GM21529 (cell line): Measurements from ENCODE around the gene RANBP3.

Experiments used
- ATAC-seq: cut with Tn5 transposase; IDR thresholded peaks from one replicate; pipeline ENCODE4 v1.9.1; 2021; ENCODE audit not compliant: unreplicated experiment

RANBP3 gene

GRCh38 chr19:5929625-5930024 lies 48.3 kb downstream of the RANBP3 start:
- no peak for ATAC-seq

GRCh38 chr19:5929179-5929578 lies 48.8 kb downstream of the RANBP3 start:
- ATAC-seq: no peak

GRCh38 chr19:5927441-5927821 lies 50.5 kb downstream of the RANBP3 start:
- ATAC-seq: no peak

GRCh38 chr19:5926641-5927440 lies 51.1 kb downstream of the RANBP3 start:
- ATAC-seq: no peak

- no peak for ATAC-seq
These were observed 52.0 kb downstream of the RANBP3 start for GRCh38 chr19:5925830-5926427.

GRCh38 chr19:5923356-5923755 lies 54.6 kb downstream of the RANBP3 start:
- no peak for ATAC-seq

GRCh38 chr19:5922161-5922545 lies 55.8 kb downstream of the RANBP3 start:
- no peak for ATAC-seq

- ATAC-seq: no peak
These were observed 56.3 kb downstream of the RANBP3 start for GRCh38 chr19:5921516-5922160.

GRCh38 chr19:5918463-5919079 lies 59.4 kb downstream of the RANBP3 start:
- ATAC-seq: no peak

- ATAC-seq: no peak
These were observed 60.4 kb downstream of the RANBP3 start for GRCh38 chr19:5917431-5918107.

- ATAC-seq: no peak
These were observed 61.7 kb downstream of the RANBP3 start for GRCh38 chr19:5916181-5916708.

- ATAC-seq: no peak
These were observed 62.2 kb downstream of the RANBP3 start for GRCh38 chr19:5915782-5916165.

- no peak for ATAC-seq
These were observed 62.8 kb downstream of the RANBP3 start for GRCh38 chr19:5914946-5915781.

GRCh38 chr19:5914358-5914774 lies 63.6 kb downstream of the RANBP3 start:
- ATAC-seq: no peak

GRCh38 chr19:5913739-5914357 lies 64.1 kb downstream of the RANBP3 start, which contains the start of gene CAPS:
TSS of gene CAPS (plus strand) at chr19:5914254. CDS start at chr19:5914407, 153 bp downstream.
- no peak for ATAC-seq

GRCh38 chr19:5911366-5911765 lies 66.6 kb downstream of the RANBP3 start:
- ATAC-seq: no peak

GRCh38 chr19:5910638-5910907 lies 67.4 kb downstream of the RANBP3 start:
- ATAC-seq: no peak

GRCh38 chr19:5908773-5909442 lies 69.0 kb downstream of the RANBP3 start:
- ATAC-seq: no peak

GRCh38 chr19:5907241-5907640 lies 70.7 kb downstream of the RANBP3 start:
- no peak for ATAC-seq
